Measurements from ENCODE around the gene NFKBIL1. TPM values are rescaled to one million over a fixed set of nuclear protein-coding genes. Genes with fewer than 3 reads are reported as not detected.

Gene NFKBIL1
- total and polyA plus RNA-seq, 9 of the 15 experiments (the other 6 are each of a cell fraction or from before 2014, with no cell fraction given), result 0.49 to 33.1 (median 7.6) TPM

- TF ChIP-seq ZNF239 (CRISPR knock-in tag; IDR thresholded peaks at IDR 0.05) (no peak), JUND (IDR thresholded peaks at IDR 0.05; ENCODE audit: borderline replicate concordance, low read depth, low read length) (no peak), JUND (tag; IDR thresholded peaks at IDR 0.05; ENCODE audit: borderline replicate concordance, low read depth, low read length) (no peak), HDAC6 (IDR thresholded peaks at IDR 0.05; ENCODE audit: low read depth, low read length) (no peak), POLR2B (IDR thresholded peaks at IDR 0.05; ENCODE audit: low read depth, partially characterized antibody) (peak; percentile 28), TOE1 (IDR thresholded peaks at IDR 0.05; ENCODE audit: borderline replicate concordance) (no peak), TOE1 (CRISPR knock-in tag; IDR thresholded peaks at IDR 0.05; ENCODE audit: borderline replicate concordance, low read depth) (no peak), FOXJ3 (CRISPR knock-in tag; IDR thresholded peaks at IDR 0.05) (no peak), ZNF518B (CRISPR knock-in tag; IDR thresholded peaks at IDR 0.05) (no peak), ZBTB26 (CRISPR knock-in tag; IDR thresholded peaks at IDR 0.05) (no peak), ZNF274 (IDR thresholded peaks at IDR 0.05; ENCODE audit: borderline replicate concordance, low read depth, low read length) (no peak), ZNF224 (CRISPR knock-in tag; IDR thresholded peaks at IDR 0.05) (no peak), HNRNPLL (IDR thresholded peaks at IDR 0.05; ENCODE audit: low read depth, low read length, poor library complexity, severe bottlenecking) (no peak), ZNF134 (CRISPR knock-in tag; conservative IDR thresholded peaks at IDR 0.05) (no peak), CTCFL (IDR thresholded peaks at IDR 0.05; ENCODE audit: borderline replicate concordance, insufficient read depth, low read depth, low read length, poor library complexity, severe bottlenecking) (no peak), ZNF174 (CRISPR knock-in tag; IDR thresholded peaks at IDR 0.05) (no peak), VEZF1 (CRISPR knock-in tag; IDR thresholded peaks at IDR 0.05) (peak; percentile 54; the same call in 1 of the 2 replicates)
These were observed 14.6 kb upstream of the NFKBIL1 start (continued) for GRCh38 chr6:31532644-31533454.
